Measurements from ENCODE around the gene SLC19A1. TPM values are rescaled to one million over a fixed set of nuclear protein-coding genes. Genes with fewer than 3 reads are reported as not detected.
A peak's percentile ranks its signal among the peaks of the same experiment; 100 is the strongest.

SLC19A1 gene
- total RNA-seq, 1 donor from 2014 or later = 10.2 TPM

GRCh38 chr21:45513741-45514310 is 28.4 kb downstream of the SLC19A1 start:
- intact Hi-C loops (cut with DNase I) = no loop called here
- ATAC-seq (no peak), DNase-seq (ENCODE audit: low spot score) (peak; percentile 48)

GRCh38 chr21:45513003-45513717 is 29.1 kb downstream of the SLC19A1 start:
- ATAC-seq (no peak), DNase-seq (ENCODE audit: low spot score) (peak; percentile 37)

GRCh38 chr21:45512626-45513002 is 29.6 kb downstream of the SLC19A1 start:
- DNase-seq (ENCODE audit: low spot score) (peak; percentile 40), ATAC-seq (no peak)
- intact Hi-C loops (cut with DNase I) = no loop called here

More at GRCh38 chr21:45513003-45513717, 29.1 kb downstream of the SLC19A1 start:
- intact Hi-C loops (cut with DNase I) = no loop called here

GRCh38 chr21:45511661-45512431 is 30.4 kb downstream of the SLC19A1 start:
- peak; percentile 53 for DNase-seq (ENCODE audit: low spot score)
- no peak for ATAC-seq
- intact Hi-C loops (cut with DNase I) = no loop called here

GRCh38 chr21:45511007-45511406 is 31.2 kb downstream of the SLC19A1 start:
- peak; percentile 31 for DNase-seq (ENCODE audit: low spot score)
- intact Hi-C loops (cut with DNase I) = no loop called here
- ATAC-seq = no peak

- ATAC-seq = no peak
- DNase-seq (ENCODE audit: low spot score) = no peak
- intact Hi-C loops (cut with DNase I) = no loop called here
Measured at GRCh38 chr21:45510466-45510955, 31.7 kb downstream of the SLC19A1 start.

- DNase-seq (ENCODE audit: low spot score) (peak; percentile 58), ATAC-seq (no peak)
- intact Hi-C loops (cut with DNase I) = no loop called here
Measured at GRCh38 chr21:45509566-45510465, 32.4 kb downstream of the SLC19A1 start.

- intact Hi-C loops (cut with DNase I) = no loop called here
- DNase-seq (ENCODE audit: low spot score) (peak; percentile 57), ATAC-seq (no peak)
Measured at GRCh38 chr21:45508607-45509565, 33.4 kb downstream of the SLC19A1 start.

GRCh38 chr21:45507888-45508508 is 34.2 kb downstream of the SLC19A1 start:
- intact Hi-C loops (cut with DNase I) = no loop called here
- ATAC-seq (no peak), DNase-seq (ENCODE audit: low spot score) (peak; percentile 35)

GRCh38 chr21:45507523-45507875 is 34.7 kb downstream of the SLC19A1 start:
- ATAC-seq (no peak), DNase-seq (ENCODE audit: low spot score) (peak; percentile 38)
- intact Hi-C loops (cut with DNase I) = no loop called here

- ATAC-seq (no peak), DNase-seq (ENCODE audit: low spot score) (peak; percentile 53)
- intact Hi-C loops (cut with DNase I) = no loop called here
Measured at GRCh38 chr21:45506836-45507522, 35.3 kb downstream of the SLC19A1 start.

- ATAC-seq = no peak
- intact Hi-C loops (cut with DNase I) = no loop called here
- DNase-seq (ENCODE audit: low spot score) = peak; percentile 50
Measured at GRCh38 chr21:45506241-45506817, 35.9 kb downstream of the SLC19A1 start.

GRCh38 chr21:45505416-45506021 is 36.7 kb downstream of the SLC19A1 start:
- peak; percentile 57 for DNase-seq (ENCODE audit: low spot score)
- intact Hi-C loops (cut with DNase I) = no loop called here
- ATAC-seq = no peak

- no peak for ATAC-seq
Measured at GRCh38 chr21:45504516-45505415, 37.5 kb downstream of the SLC19A1 start.

GRCh38 chr21:45504021-45504515 is 38.2 kb downstream of the SLC19A1 start:
- intact Hi-C loops (cut with DNase I) = no loop called here
- DNase-seq (ENCODE audit: low spot score) = peak; percentile 42
- ATAC-seq = no peak

More at GRCh38 chr21:45504516-45505415, 37.5 kb downstream of the SLC19A1 start:
- peak; percentile 53 for DNase-seq (ENCODE audit: low spot score)
- intact Hi-C loops (cut with DNase I) = no loop called here

Measured in sciatic nerve (tissue), 2 donors.